H1 (cell line): ENCODE measurements around the gene APMAP. TPM values are rescaled to one million over a fixed set of nuclear protein-coding genes. Genes with fewer than 3 reads are reported as not detected.

Experiments
- CTCF ChIA-PET: fragments of 300-600 bp; sonication (Branson Sonifier 250); formaldehyde crosslinking; loops from one replicate; lab custom pipeline; 2021; ENCODE audit not compliant: partially characterized antibody; lab: Charles Lee
- POLR2A ChIA-PET: fragments of 300-600 bp; sonication (Branson Sonifier 250); formaldehyde crosslinking; loops from one replicate; lab custom pipeline; 2021; ENCODE audit warnings: inconsistent platforms; ENCODE audit not compliant: partially characterized antibody; lab: Charles Lee
- DNase-seq, 2 experiments: peaks; one replicate each; pipeline versions ENCODE4 v3.0.0 to v3.0.0-alpha.2; 2010 to 2022; ENCODE audit warnings: low spot score in 2 of 2, low read depth in 1 of 2, mixed read lengths in 1 of 2
- FAIRE-seq: peaks from 2 replicates; lab custom pipeline; 2011; peaks lifted over from hg19 to GRCh38; lab: Jason Lieb, UNC
- H2AFZ ChIP-seq: 2 replicates; pipeline ENCODE4 v1.8.1; 2012; ENCODE audit warnings: low read length, inconsistent platforms
- H2AK5ac ChIP-seq: 2 replicates; pipeline ENCODE4 v1.6.1; 2013; ENCODE audit warnings: low read depth, low read length
- H2BK120ac ChIP-seq: replicated peaks from 2 replicates; pipeline ENCODE3; 2013; ENCODE audit warnings: low read depth, low read length, inconsistent platforms
- H2BK12ac ChIP-seq: 2 replicates; pipeline ENCODE4 v1.6.1; 2013; ENCODE audit warnings: low read depth, low read length
- H2BK15ac ChIP-seq: 2 replicates; pipeline ENCODE4 v1.6.1; 2013; ENCODE audit warnings: low read length
- H2BK20ac ChIP-seq: 2 replicates; pipeline ENCODE4 v1.6.1; 2013; ENCODE audit warnings: low read length
- H2BK5ac ChIP-seq: 2 replicates; pipeline ENCODE4 v1.6.1; 2013; ENCODE audit warnings: low read depth, low read length
- H3K14ac ChIP-seq: 2 replicates; pipeline ENCODE4 v1.6.1; 2013; ENCODE audit warnings: inconsistent platforms; ENCODE audit not compliant: insufficient read length
- H3K18ac ChIP-seq: 2 replicates; pipeline ENCODE4 v1.6.1; 2013; ENCODE audit warnings: low read length; ENCODE audit errors: extremely low read depth
- H3K23ac ChIP-seq: 2 replicates; pipeline ENCODE4 v1.6.1; 2013; ENCODE audit warnings: inconsistent platforms; ENCODE audit not compliant: insufficient read length
- H3K23me2 ChIP-seq: 2 replicates; pipeline ENCODE4 v1.6.1; 2013; ENCODE audit warnings: low read depth, low read length
- H3K27ac ChIP-seq: 2 replicates; pipeline ENCODE4 v1.6.1; 2011; ENCODE audit warnings: low read depth, low read length, inconsistent platforms
- H3K27me3 ChIP-seq, 4 experiments: replicated peaks in 1 of 4; 1 replicate in 1 of 4; 2 replicates in 3 of 4; pipeline versions ENCODE4 v1.6.1 to v1.8.1; 2011 to 2013; ENCODE audit warnings: low read length in 3 of 4, mild to moderate bottlenecking in 3 of 4, inconsistent platforms in 2 of 4, mixed read lengths in 2 of 4, moderate library complexity in 1 of 4; ENCODE audit not compliant: control insufficient read depth in 3 of 4, insufficient read depth in 3 of 4; ENCODE audit errors: extremely low read depth in 1 of 4
- H3K36me3 ChIP-seq, 4 experiments: 2 replicates each; pipeline versions ENCODE4 v1.6.1 to v1.8.1; 2011 to 2013; ENCODE audit warnings: mild to moderate bottlenecking in 4 of 4, low read length in 3 of 4, moderate library complexity in 2 of 4, control low read depth in 1 of 4, inconsistent platforms in 1 of 4; ENCODE audit not compliant: insufficient read depth in 4 of 4, control insufficient read depth in 2 of 4
- H3K4ac ChIP-seq: replicated peaks from 2 replicates; pipeline ENCODE3; 2013; ENCODE audit warnings: low read length, low read depth, mixed read lengths, inconsistent platforms; ENCODE audit not compliant: insufficient read length
- H3K4me1 ChIP-seq, 4 experiments: replicated peaks in 1 of 4; 1 replicate in 1 of 4; 2 replicates in 3 of 4; pipeline versions ENCODE4 v1.6.1 to v1.8.1; 2011 to 2013; ENCODE audit warnings: low read length in 3 of 4, inconsistent platforms in 2 of 4, mixed read lengths in 1 of 4; ENCODE audit not compliant: insufficient read depth in 4 of 4, control insufficient read depth in 3 of 4
- H3K4me2 ChIP-seq, 2 experiments: 2 replicates each; pipeline versions ENCODE4 v1.6.1 to v1.8.1; 2011 to 2013; ENCODE audit warnings: low read depth in 2 of 2, low read length in 2 of 2, control low read depth in 1 of 2, inconsistent platforms in 1 of 2, mild to moderate bottlenecking in 1 of 2; ENCODE audit not compliant: insufficient read depth in 1 of 2
- H3K4me3 ChIP-seq, 4 experiments: fragments of 200-600, 300-600 bp in 1 of 4; sonication (generic), shearing (Covaris generic), sonication (Bioruptor Twin) in 1 of 4; 2 replicates each; pipeline versions ENCODE4 v1.5.1 to v1.8.1; 2011 to 2016; ENCODE audit warnings: low read length in 4 of 4, low read depth in 3 of 4, control low read depth in 2 of 4, inconsistent platforms in 2 of 4, mild to moderate bottlenecking in 2 of 4, mixed read lengths in 1 of 4, moderate library complexity in 1 of 4; ENCODE audit not compliant: insufficient read depth in 2 of 4; ENCODE audit errors: extremely low read depth in 1 of 4
- H3K56ac ChIP-seq: replicated peaks from 2 replicates; pipeline ENCODE3; 2013; ENCODE audit warnings: low read depth, mild to moderate bottlenecking, mixed read lengths, low read length, inconsistent platforms; ENCODE audit not compliant: insufficient read length
- H3K79me1 ChIP-seq: 2 replicates; pipeline ENCODE4 v1.6.1; 2013; ENCODE audit warnings: low read depth, low read length, control low read depth
- H3K79me2 ChIP-seq, 2 experiments: 2 replicates each; pipeline versions ENCODE4 v1.6.1 to v1.8.1; 2012 to 2013; ENCODE audit warnings: low read length in 2 of 2, mild to moderate bottlenecking in 2 of 2, inconsistent platforms in 1 of 2; ENCODE audit not compliant: insufficient read depth in 2 of 2, control insufficient read depth in 1 of 2
- H3K9ac ChIP-seq, 4 experiments: replicated peaks in 1 of 4; 1 replicate in 1 of 4; 2 replicates in 3 of 4; pipeline versions ENCODE4 v1.6.1 to v1.8.1; 2011 to 2013; ENCODE audit warnings: low read depth in 3 of 4, low read length in 3 of 4, control low read depth in 2 of 4, mild to moderate bottlenecking in 2 of 4, moderate library complexity in 2 of 4, inconsistent platforms in 1 of 4; ENCODE audit errors: extremely low read depth in 1 of 4
- H3K9me3 ChIP-seq, 2 experiments: 2 replicates each; pipeline versions ENCODE4 v1.6.1 to v1.8.1; 2012 to 2013; ENCODE audit warnings: mild to moderate bottlenecking in 2 of 2, moderate library complexity in 2 of 2, control low read depth in 1 of 2, inconsistent platforms in 1 of 2, low read depth in 1 of 2, low read length in 1 of 2, mixed read lengths in 1 of 2; ENCODE audit not compliant: insufficient read depth in 2 of 2
- H4K20me1 ChIP-seq, 2 experiments: replicated peaks in 1 of 2; 2 replicates each; pipeline versions ENCODE3 to v1.8.1; 2011 to 2013; ENCODE audit warnings: inconsistent platforms in 2 of 2, low read length in 2 of 2, mild to moderate bottlenecking in 1 of 2; ENCODE audit not compliant: insufficient read depth in 2 of 2, control insufficient read depth in 1 of 2
- H4K5ac ChIP-seq: 2 replicates; pipeline ENCODE4 v1.6.1; 2013; ENCODE audit warnings: low read length, low read depth, mixed read lengths, inconsistent platforms; ENCODE audit not compliant: insufficient read length
- H4K8ac ChIP-seq: 2 replicates; pipeline ENCODE4 v1.8.0; 2013; ENCODE audit warnings: mild to moderate bottlenecking, moderate library complexity, low read length, inconsistent platforms; ENCODE audit not compliant: insufficient read depth; ENCODE audit errors: extremely low read depth
- H4K91ac ChIP-seq: replicated peaks from 2 replicates; pipeline ENCODE3; 2013; ENCODE audit warnings: low read length, mixed read lengths, inconsistent platforms; ENCODE audit not compliant: insufficient read length
- USF2 ChIP-seq: IDR thresholded peaks from 2 replicates; pipeline ENCODE4 v1.6.1; 2011; ENCODE audit warnings: low read length, improper control_type of control experiment
- ZNF274 ChIP-seq: IDR thresholded peaks from 2 replicates; pipeline ENCODE4 v1.7.0; 2012; ENCODE audit warnings: low read length, borderline replicate concordance; ENCODE audit errors: extremely low read depth
- WGBS, 2 experiments: shearing (Covaris generic) in 1 of 2; methylation state at CpG; one replicate each; pipeline versions ENCODE4 v1.1.6 to v1.1.7; 2013 to 2015; ENCODE audit warnings: low lambda C conversion rate in 2 of 2, mixed read lengths in 2 of 2, inconsistent platforms in 1 of 2, low coverage in 1 of 2, missing lambda C conversion rate in 1 of 2; ENCODE audit not compliant: insufficient replicate concordance in 2 of 2, insufficient coverage in 1 of 2, insufficient read length in 1 of 2; ENCODE audit errors: extremely low coverage in 1 of 2, missing lambda C conversion rate in 1 of 2; 5-methylcytosine and 5-hydroxymethylcytosine counted together
- polyA plus RNA-seq, 7 experiments: library from polyadenylated mRNA; depleted of rRNA in 3 of 7; stranded (reverse) in 5 of 7; unstranded in 2 of 7; fragments of >200 nt in 5 of 7; fragments of 200-250 nt in 2 of 7; gene quantifications; 1 replicate in 5 of 7; 2 replicates in 1 of 7; 4 replicates in 1 of 7; pipeline versions ENCODE4 v1.2.1 to v1.2.3, GENCODE V29; 2011 to 2013; ENCODE audit warnings: missing spikeins in 2 of 7, mixed read lengths in 2 of 7
- total RNA-seq: library from RNA; stranded (reverse); fragmentation: NEBNext Ultra II Directional; extraction: Animal tissue kit (Norgen Biotek cat#: 25700); gene quantifications from 2 replicates; pipeline ENCODE4 v1.2.1, GENCODE V29; 2021

APMAP gene
- total and polyA plus RNA-seq, 2 of the 8 experiments (the other 6 are each of a cell fraction or from before 2014, with no cell fraction given) = 31.3 to 66.0 TPM

GRCh38 chr20:24968278-24968800 lies 24.2 kb downstream of the APMAP start:
- Histone ChIP-seq H3K9me3 (no peaks in the 10 kb centered on the region), H3K9ac (no peak overlapping the region), H3K23me2 (no peaks in the 10 kb centered on the region), H2BK20ac (no peak overlapping the region), H4K8ac (no peak overlapping the region), H3K23ac (no peak overlapping the region), H3K18ac (no peak overlapping the region), H2BK15ac (no peak overlapping the region), H3K4ac (no peak overlapping the region), H2AFZ (no peak overlapping the region), H3K36me3 (peaks cover 6 to 29% (median 20%) of the 10 kb centered on the region in 4 experiments; a peak in 7 of 8 replicates), H3K79me1 (no peaks in the 10 kb centered on the region), H3K4me2 (no peak overlapping the region), H4K91ac (no peak overlapping the region), H2AK5ac (no peak overlapping the region), H3K27ac (no peak overlapping the region), H2BK120ac (no peak overlapping the region), H3K27me3 (no peaks in the 10 kb centered on the region), H2BK12ac (no peak overlapping the region), H3K14ac (no peak overlapping the region), H4K5ac (no peak overlapping the region), H3K4me1 (no peaks in the 10 kb centered on the region), H3K56ac (no peak overlapping the region), H4K20me1 (peaks cover 3 to 11% of the 10 kb centered on the region in 2 experiments), H2BK5ac (no peak overlapping the region), H3K4me3 (no peak overlapping the region), H3K79me2 (no peaks in the 10 kb centered on the region)
- ChIA-PET POLR2A (no interaction called here), CTCF (interaction anchor here (1.1 kb wide), 1 partner anchor 643 kb away, joined by 3 read pairs; no protein-coding TSS in a partner anchor)
- TF ChIP-seq ZNF274 = no peak
- TF ChIP-seq USF2 = no peak
- FAIRE-seq (no peak), DNase-seq (no peak)
- 85% methylated on average over 5 of the region's 5 CpGs; no CpG with 5 or more reads in 1 of the 2 experiments for WGBS, 2 experiments
